Retinal pigment epithelial cell (primary cell): ENCODE data around the gene NEK8.

Experiments used
- DNase-seq: peaks from one replicate; pipeline ENCODE4 v3.0.0-alpha.2; 2010; ENCODE audit warnings: low read depth
- H3K4me3 ChIP-seq: 2 replicates; pipeline ENCODE4 v1.5.1; 2011; ENCODE audit warnings: mild to moderate bottlenecking, low read length, control low read depth, moderate library complexity
- TF ChIP-seq, protein P1 (sequence below): conservative IDR thresholded peaks from 2 replicates; pipeline ENCODE4 v1.5.1; 2011; ENCODE audit warnings: low read depth, low read length, control low read depth, inconsistent platforms

The NEK8 gene

DNA sequence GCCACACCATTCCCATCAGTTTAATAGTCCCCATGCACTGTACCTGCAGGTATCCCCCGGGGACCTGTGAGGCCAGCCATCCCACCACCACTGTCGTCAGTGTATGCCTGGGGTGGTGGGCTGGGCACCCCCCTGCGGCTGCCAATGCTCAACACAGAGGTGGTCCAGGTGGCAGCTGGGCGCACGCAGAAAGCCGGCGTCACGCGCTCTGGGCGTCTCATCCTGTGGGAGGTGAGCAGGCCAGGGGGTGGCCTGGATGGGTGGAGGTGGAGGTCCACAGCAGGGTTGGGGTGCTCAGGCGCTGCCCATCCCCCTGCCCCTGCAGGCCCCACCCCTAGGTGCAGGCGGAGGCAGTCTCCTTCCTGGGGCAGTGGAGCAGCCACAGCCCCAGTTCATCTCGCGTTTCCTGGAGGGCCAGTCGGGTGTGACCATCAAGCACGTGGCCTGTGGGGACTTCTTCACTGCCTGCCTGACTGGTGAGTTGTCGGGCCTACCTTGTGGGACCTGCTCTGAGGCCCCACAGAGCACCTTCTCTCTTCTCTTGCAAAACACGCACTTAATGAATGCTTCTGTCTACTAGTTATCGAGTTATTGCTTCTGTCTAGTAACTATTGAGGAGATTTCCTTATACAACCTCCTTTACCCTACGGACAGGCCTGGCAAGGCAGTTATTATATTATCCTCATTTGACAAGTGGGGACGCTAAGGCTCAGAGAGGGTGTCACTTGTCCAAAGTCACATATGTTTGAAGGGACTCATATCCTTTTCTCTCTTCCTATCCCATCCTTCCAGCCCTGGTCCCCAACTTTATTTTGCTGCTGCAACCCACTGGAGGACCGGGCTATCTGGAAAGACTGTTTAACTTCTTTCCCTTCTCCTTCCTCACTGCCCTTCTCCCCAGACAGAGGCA, 9.4 kb downstream of the NEK8 start:
- DNase-seq, result no peak
- TF ChIP-seq, protein P1, sequence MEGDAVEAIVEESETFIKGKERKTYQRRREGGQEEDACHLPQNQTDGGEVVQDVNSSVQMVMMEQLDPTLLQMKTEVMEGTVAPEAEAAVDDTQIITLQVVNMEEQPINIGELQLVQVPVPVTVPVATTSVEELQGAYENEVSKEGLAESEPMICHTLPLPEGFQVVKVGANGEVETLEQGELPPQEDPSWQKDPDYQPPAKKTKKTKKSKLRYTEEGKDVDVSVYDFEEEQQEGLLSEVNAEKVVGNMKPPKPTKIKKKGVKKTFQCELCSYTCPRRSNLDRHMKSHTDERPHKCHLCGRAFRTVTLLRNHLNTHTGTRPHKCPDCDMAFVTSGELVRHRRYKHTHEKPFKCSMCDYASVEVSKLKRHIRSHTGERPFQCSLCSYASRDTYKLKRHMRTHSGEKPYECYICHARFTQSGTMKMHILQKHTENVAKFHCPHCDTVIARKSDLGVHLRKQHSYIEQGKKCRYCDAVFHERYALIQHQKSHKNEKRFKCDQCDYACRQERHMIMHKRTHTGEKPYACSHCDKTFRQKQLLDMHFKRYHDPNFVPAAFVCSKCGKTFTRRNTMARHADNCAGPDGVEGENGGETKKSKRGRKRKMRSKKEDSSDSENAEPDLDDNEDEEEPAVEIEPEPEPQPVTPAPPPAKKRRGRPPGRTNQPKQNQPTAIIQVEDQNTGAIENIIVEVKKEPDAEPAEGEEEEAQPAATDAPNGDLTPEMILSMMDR, result no peak
- H3K4me3 ChIP-seq, result no peak overlapping the region

DNA sequence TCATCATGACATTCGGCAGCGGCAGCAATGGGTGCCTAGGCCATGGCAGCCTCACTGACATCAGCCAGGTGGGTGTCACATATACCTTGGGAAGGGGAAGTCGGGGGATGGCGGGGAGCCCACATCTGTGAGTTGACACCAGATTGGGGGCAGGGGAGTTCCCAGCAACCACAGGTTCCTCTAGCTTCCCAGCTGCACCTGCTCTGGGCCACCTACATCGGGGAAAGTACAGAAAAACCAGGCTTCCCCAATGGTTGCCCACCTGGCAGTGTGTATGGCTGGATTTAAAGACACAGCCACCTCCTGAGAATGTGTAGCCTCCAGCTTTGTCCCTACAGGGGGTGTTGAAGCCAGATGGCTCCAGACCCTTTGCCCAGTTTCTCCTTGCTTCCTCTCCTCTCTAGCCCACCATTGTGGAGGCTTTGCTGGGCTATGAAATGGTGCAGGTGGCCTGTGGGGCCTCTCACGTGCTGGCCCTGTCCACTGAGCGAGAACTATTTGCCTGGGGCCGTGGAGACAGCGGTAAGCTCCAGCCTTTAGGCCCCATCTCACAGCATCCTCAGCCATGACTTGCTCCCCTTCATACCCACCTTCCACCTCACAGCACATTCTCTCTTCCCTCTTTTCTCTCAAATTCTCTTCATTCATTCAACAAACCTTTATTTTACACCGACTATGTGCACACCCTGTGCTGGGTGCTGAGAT, 10.2 kb downstream of the NEK8 start:
- H3K4me3 ChIP-seq, result no peak overlapping the region

DNA sequence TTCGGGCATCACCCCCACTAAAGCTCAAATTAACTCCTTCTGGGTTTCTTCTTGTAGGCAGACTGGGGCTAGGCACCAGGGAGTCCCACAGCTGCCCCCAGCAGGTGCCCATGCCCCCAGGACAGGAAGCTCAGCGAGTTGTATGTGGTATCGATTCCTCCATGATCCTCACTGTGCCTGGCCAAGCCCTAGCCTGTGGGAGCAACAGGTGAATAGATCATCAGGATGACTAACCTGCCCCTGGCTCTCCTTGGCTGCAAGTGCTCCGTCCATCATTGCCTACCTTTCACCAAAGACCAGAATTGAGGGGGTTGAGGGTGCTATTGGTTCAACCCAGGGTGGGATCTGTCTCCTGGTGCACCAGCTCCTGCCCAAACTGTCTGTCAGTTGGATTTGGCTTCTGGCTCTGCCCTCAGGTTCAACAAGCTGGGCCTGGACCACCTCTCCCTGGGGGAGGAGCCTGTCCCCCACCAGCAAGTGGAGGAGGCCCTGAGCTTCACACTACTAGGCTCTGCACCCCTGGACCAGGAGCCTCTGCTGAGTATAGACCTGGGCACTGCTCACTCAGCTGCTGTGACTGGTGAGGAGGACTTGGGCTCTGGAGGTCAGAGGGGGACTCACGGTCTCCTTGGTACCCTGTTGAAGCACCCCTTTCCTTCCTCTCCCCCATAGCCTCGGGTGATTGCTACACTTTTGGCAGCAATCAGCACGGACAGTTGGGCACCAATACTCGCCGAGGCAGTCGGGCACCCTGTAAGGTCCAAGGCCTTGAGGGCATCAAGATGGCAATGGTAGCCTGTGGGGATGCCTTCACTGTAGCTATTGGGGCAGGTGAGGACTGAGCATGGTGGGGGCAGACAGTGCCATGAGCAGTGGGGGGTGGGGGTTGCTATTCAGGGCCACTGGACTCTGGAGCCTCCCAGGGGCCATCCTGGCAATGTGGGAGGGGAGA, 12.1 kb downstream of the NEK8 start:
- no peak overlapping the region for H3K4me3 ChIP-seq
- TF ChIP-seq, protein P1, result no peak

More for the DNA sequence above, 10.2 kb downstream of the NEK8 start:
- DNase-seq, result no peak
- TF ChIP-seq, protein P1, result no peak

DNA sequence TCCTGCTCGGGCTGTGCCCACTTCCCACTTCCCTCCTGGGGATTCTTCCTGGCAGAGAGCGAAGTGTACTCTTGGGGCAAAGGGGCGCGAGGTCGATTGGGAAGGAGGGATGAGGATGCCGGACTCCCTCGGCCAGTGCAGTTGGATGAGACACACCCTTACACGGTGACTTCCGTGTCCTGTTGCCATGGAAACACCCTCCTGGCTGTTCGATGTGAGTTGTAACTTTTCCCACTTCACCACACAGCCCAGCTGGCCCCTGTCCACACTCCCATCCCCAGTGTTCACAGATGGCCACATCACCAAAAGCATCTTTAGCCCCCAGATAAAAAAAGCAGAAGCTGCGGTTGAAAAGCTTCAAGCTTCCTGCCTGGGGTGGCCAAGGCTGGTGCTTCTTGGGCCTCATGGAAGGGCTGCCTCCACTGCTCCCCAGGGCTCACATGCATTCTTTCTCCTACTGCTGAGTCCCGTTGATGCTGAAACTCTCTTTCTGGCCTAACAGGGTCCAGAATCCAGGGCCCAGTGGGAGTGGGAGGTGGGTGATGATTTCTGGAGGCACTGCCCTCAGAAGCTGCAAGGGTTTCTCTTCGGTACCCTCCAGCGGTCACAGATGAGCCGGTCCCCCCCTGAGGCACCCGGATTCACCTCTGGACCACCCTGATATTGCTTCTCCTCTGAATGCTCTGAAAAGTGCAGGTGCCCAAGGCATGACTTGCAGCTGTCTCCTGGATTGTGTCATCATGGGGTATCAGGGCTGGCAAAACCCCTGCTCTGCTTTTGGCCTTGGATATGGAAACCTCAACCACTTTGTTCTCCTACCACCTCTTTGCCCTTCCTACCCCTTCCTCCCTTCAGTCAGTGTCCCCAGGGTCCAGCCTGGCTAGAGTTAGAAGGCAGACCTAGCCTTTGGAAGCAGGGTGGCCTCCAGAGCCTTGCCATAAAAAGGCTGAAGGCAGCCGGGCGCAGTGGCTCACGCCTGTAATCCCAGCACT, 13.1 kb downstream of the NEK8 start:
- H3K4me3 ChIP-seq, result no peak overlapping the region
- no peak for DNase-seq
- TF ChIP-seq, protein P1, result no peak

More for the DNA sequence above, 12.1 kb downstream of the NEK8 start:
- DNase-seq, result no peak

DNA sequence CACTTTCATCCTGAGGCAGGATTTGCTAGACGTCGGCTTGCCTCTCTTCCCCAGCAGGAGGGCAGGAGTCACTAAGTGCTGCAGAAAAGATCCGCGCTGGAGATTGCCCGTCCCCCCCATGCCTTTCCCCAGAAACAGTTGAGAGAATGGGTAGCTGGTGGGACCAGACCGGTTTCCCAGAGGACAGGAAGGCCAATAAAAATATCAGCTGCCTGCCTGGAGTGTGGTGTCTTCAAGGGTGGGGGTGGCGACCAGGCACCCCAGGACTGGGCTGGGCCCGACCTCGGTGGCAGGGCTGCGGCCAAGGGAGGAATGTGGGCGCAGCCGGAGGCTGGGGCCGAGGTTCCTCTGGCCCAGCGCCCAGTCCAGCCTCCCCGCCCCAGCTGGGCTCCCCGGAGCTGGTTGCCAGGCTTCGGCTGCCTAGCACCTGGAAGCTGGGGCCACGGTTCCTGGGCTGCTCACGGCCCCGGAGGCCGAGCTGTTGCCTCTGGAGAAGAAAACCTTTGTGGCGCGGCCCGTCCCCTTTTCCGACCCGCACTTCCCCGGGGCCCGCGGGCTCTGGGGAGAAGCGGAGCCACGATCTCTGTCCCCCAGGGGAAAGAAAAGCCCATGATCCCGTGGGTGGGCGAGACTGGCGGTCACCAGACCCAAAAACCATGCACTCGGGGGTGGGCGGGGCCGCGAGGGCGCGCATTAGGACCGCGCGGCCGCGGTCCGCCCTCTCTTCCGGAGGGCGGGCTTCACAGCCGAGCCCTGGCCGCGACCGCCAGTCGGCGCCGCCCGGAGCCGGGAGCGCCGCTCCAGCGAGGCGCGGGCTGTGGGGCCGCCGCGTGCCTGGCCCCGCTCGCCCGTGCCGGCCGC, 14.9 kb downstream of the NEK8 start, which contains the start of gene TRAF4:
Gene TRAF4 (plus strand): TSS at position 769 of the 861 bp plus-strand sequence. CDS start 102 bp downstream, outside the sequence.
- DNase-seq, result peak; percentile 69
- peak within 1 kb of the TSS; percentile 94 for H3K4me3 ChIP-seq
- TF ChIP-seq, protein P1, result peak; percentile 20
